Measurements from ENCODE around the gene CCDC170. TPM values are rescaled to one million over a fixed set of nuclear protein-coding genes. Genes with fewer than 3 reads are reported as not detected.

Gene CCDC170
- total RNA-seq, 1 experiment from 2014 or later: not detected

DNA sequence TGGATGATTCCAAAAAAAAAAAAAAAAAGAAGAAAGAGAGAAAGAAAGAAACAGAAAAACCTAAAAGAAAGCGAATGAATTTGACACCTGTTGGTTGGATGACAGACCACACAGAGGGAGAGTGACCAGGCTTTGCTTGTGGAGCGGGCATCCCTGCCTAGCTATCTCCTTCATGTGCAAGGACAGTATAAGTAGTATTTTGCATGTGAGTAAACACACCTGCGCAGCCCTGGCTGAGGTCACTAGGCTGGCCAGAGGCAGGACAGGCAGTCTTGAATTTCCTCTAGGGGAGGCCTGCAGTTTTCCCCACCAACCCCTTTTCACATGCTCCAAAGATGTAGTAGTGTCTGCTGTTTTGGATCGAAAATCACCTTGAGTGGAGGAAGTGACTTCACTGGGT, 126.4 kb downstream of the CCDC170 start:
- intact Hi-C loops (cut with micrococcal nuclease; ENCODE audit: unreplicated experiment) (no loop called here), in situ Hi-C loops (cut with HindIII; ENCODE audit: low pct_unique_long_range_greater_than_20kb, low sequenced_read_pairs) (no loop called here)
- no peaks in the 10 kb centered on the region for H3K4me1 ChIP-seq (ENCODE audit: control insufficient read depth, insufficient read depth, low read length)
- CTCF ChIA-PET: no interaction called here
- H3K9me3 ChIP-seq (ENCODE audit: control insufficient read depth, insufficient read depth, low read depth, low read length): no peaks in the 10 kb centered on the region
- H3K4me3 ChIP-seq (ENCODE audit: low read depth in 2 of 2, low read length in 2 of 2): no peak overlapping the region
- no peaks in the 10 kb centered on the region for H3K27me3 ChIP-seq (ENCODE audit: control insufficient read depth, insufficient read depth, low read length)
- no peaks in the 10 kb centered on the region for H3K36me3 ChIP-seq (ENCODE audit: control insufficient read depth, insufficient read depth, low read length)
- POLR2A ChIA-PET: interaction anchor here (0.6 kb wide), 1 partner anchor 16 kb away, joined by 11 read pairs; no protein-coding TSS in a partner anchor
- H3K27ac ChIP-seq (ENCODE audit: low read length): no peak overlapping the region
- ATAC-seq (no peak), DNase-seq (ENCODE audit: low read depth, low spot score) (no peak)
- TF ChIP-seq SIN3A (IDR thresholded peaks at IDR 0.05; ENCODE audit: borderline replicate concordance, insufficient read depth, low read depth, low read length) (no peak), CTCF (IDR thresholded peaks at IDR 0.05) (no peak), TCF7L2 (IDR thresholded peaks at IDR 0.05; ENCODE audit: low read depth, low read length) (no peak), POLR2AphosphoS5 (IDR thresholded peaks at IDR 0.05; ENCODE audit: low read depth, low read length) (no peak), REST (IDR thresholded peaks at IDR 0.05; ENCODE audit: insufficient read depth in 1 of 2, low read depth in 2 of 2, low read length in 1 of 2) (no peak)
- no TSS peak for BruUV-seq (replicated peaks)

- ChIA-PET CTCF (no interaction called here), POLR2A (no interaction called here)
- DNase-seq (ENCODE audit: low read depth, low spot score) (no peak), ATAC-seq (no peak)
- H3K9me3 ChIP-seq (ENCODE audit: control insufficient read depth, insufficient read depth, low read depth, low read length): no peaks in the 10 kb centered on the region
- TF ChIP-seq CTCF (IDR thresholded peaks at IDR 0.05) (no peak), TCF7L2 (IDR thresholded peaks at IDR 0.05; ENCODE audit: low read depth, low read length) (no peak), POLR2AphosphoS5 (IDR thresholded peaks at IDR 0.05; ENCODE audit: low read depth, low read length) (no peak), REST (IDR thresholded peaks at IDR 0.05; ENCODE audit: insufficient read depth in 1 of 2, low read depth in 2 of 2, low read length in 1 of 2) (no peak), SIN3A (IDR thresholded peaks at IDR 0.05; ENCODE audit: borderline replicate concordance, insufficient read depth, low read depth, low read length) (no peak)
- no TSS peak for BruUV-seq (replicated peaks)
- intact Hi-C loops (cut with micrococcal nuclease; ENCODE audit: unreplicated experiment) (no loop called here), in situ Hi-C loops (cut with HindIII; ENCODE audit: low pct_unique_long_range_greater_than_20kb, low sequenced_read_pairs) (no loop called here)
- no peaks in the 10 kb centered on the region for H3K36me3 ChIP-seq (ENCODE audit: control insufficient read depth, insufficient read depth, low read length)
- H3K4me3 ChIP-seq (ENCODE audit: low read depth in 2 of 2, low read length in 2 of 2): no peak overlapping the region
- H3K4me1 ChIP-seq (ENCODE audit: control insufficient read depth, insufficient read depth, low read length): peaks cover 2% of the 10 kb centered on the region; the same call in 1 of the 2 replicates
- H3K27ac ChIP-seq (ENCODE audit: low read length): no peak overlapping the region
- no peaks in the 10 kb centered on the region for H3K27me3 ChIP-seq (ENCODE audit: control insufficient read depth, insufficient read depth, low read length)
Observed at GRCh38 chr6:151624071-151624470, 130.3 kb downstream of the CCDC170 start.

Measured in Panc1 (cell line).